NT2/D1 (cell line): Measurements from ENCODE around the gene ARSB.

Experiments used
- YY1 ChIP-seq: IDR thresholded peaks from 2 replicates; pipeline ENCODE4 v1.6.1; 2011; ENCODE audit not compliant: insufficient read length, insufficient read depth
- ZNF274 ChIP-seq: IDR thresholded peaks from 2 replicates; pipeline ENCODE4 v1.6.1; 2011; ENCODE audit warnings: mild to moderate bottlenecking, low read depth, low read length

DNA sequence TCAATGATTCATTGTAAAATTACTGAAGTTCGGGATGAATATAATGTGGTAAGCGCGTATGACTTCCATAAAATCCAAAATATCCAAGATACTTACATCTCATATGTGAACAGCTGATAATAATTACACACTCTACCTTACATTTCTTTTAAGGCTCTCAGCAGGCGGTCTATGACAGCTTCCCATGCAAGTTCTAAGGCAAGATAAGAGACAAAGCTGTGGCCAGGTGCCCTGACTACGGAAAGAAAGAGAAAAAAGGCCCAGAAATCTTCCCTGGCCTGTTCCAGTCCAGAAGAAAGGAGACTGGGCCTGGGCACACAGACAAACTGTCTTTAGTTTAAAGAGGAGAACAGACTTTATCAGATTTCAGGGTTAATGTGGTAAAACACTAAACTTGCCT lies 69.1 kb downstream of the ARSB start:
- TF ChIP-seq YY1 (no peak), ZNF274 (no peak)
